H1 (cell line): Measurements from ENCODE around the gene MGST3.

Experiments used
- BRCA1 ChIP-seq: IDR thresholded peaks from 2 replicates; pipeline ENCODE4 v1.6.1; 2012; ENCODE audit warnings: low read depth, low read length, improper control_type of control experiment
- CEBPB ChIP-seq: IDR thresholded peaks from 2 replicates; pipeline ENCODE4 v1.6.1; 2012; ENCODE audit warnings: low read depth, low read length
- CHD2 ChIP-seq: IDR thresholded peaks from 2 replicates; pipeline ENCODE4 v1.6.1; 2012; ENCODE audit warnings: low read length, improper control_type of control experiment
- CREB1 ChIP-seq: IDR thresholded peaks from 2 replicates; pipeline ENCODE4 v1.6.1; 2012; ENCODE audit warnings: inconsistent platforms
- CTBP2 ChIP-seq: IDR thresholded peaks from 2 replicates; pipeline ENCODE4 v1.7.0; 2011; ENCODE audit warnings: borderline replicate concordance, mild to moderate bottlenecking, moderate library complexity, mixed read lengths, low read length; ENCODE audit not compliant: insufficient read depth, insufficient read length
- HDAC2 ChIP-seq, 2 experiments: fragments of 300-600 bp in 1 of 2; sonication (generic) in 1 of 2; IDR thresholded peaks; 2 replicates each; pipeline ENCODE4 v1.6.1; 2011 to 2012; ENCODE audit warnings: low read depth in 2 of 2, low read length in 2 of 2, mild to moderate bottlenecking in 2 of 2, moderate library complexity in 2 of 2, borderline replicate concordance in 1 of 2, inconsistent platforms in 1 of 2
- NRF1 ChIP-seq: IDR thresholded peaks from 2 replicates; pipeline ENCODE4 v1.6.1; 2011; ENCODE audit warnings: mild to moderate bottlenecking, low read depth, low read length, improper control_type of control experiment
- RAD21 ChIP-seq, 2 experiments: IDR thresholded peaks in 1 of 2; conservative IDR thresholded peaks in 1 of 2; 2 replicates each; pipeline ENCODE4 v1.6.1; 2011; ENCODE audit warnings: low read depth in 2 of 2, low read length in 2 of 2, improper control_type of control experiment in 1 of 2, inconsistent platforms in 1 of 2, mild to moderate bottlenecking in 1 of 2, moderate library complexity in 1 of 2
- RFX5 ChIP-seq: IDR thresholded peaks from 2 replicates; pipeline ENCODE4 v1.6.1; 2011; ENCODE audit warnings: low read depth, low read length, improper control_type of control experiment, borderline replicate concordance
- SIN3A ChIP-seq, 2 experiments: IDR thresholded peaks in 1 of 2; conservative IDR thresholded peaks in 1 of 2; 2 replicates each; pipeline ENCODE4 v1.6.1; 2011 to 2012; ENCODE audit warnings: low read length in 2 of 2, improper control_type of control experiment in 1 of 2, low read depth in 1 of 2, mild to moderate bottlenecking in 1 of 2
- SP2 ChIP-seq: IDR thresholded peaks from 2 replicates; pipeline ENCODE4 v1.6.1; 2012; ENCODE audit warnings: mild to moderate bottlenecking, low read length, inconsistent platforms
- SP4 ChIP-seq: IDR thresholded peaks from 2 replicates; pipeline ENCODE4 v1.6.1; 2012; ENCODE audit warnings: low read length, inconsistent platforms
- TF ChIP-seq, protein P1 (sequence below), 3 experiments: IDR thresholded peaks; 1 replicate in 2 of 3; 2 replicates in 1 of 3; pipeline versions ENCODE4 v1.5.1 to v1.6.1; 2011; ENCODE audit warnings: low read length in 3 of 3, mild to moderate bottlenecking in 3 of 3, inconsistent platforms in 2 of 3, low read depth in 1 of 3, moderate library complexity in 1 of 3; ENCODE audit not compliant: insufficient read depth in 1 of 3; ENCODE audit errors: control extremely low read depth in 1 of 3

DNA sequence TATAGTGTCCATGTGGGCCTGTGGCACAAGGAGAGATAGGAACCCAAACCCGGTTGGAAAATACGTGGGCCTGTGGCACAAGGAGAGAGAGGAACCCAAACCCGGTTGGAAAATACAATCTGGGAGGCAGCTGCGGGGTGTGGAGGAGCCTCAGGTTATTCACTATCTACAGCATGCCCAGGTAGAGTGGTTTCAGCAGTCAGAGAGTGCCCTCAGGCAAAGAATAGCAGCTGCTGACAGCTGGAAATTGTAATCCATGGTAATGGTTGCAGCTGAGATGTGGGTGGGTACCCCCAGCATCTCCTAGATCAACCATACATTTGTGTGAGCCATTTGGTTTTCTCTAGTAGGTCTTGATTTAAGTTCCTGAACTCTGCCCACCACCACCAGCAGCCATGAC is 25.8 kb upstream of the MGST3 start:
- TF ChIP-seq CHD2 (no peak), CTBP2 (no peak), CREB1 (no peak), NRF1 (no peak), SP4 (no peak), SIN3A (conservative IDR thresholded peaks at IDR 0.05 in 1 of 2, IDR thresholded peaks at IDR 0.05 in 1 of 2; ENCODE audit: low read depth in 1 of 2, low read length in 2 of 2) (no peak), SP2 (no peak), RAD21 (IDR thresholded peaks at IDR 0.05 in 1 of 2, conservative IDR thresholded peaks at IDR 0.05 in 1 of 2; ENCODE audit: low read depth in 2 of 2, low read length in 2 of 2) (no peak), BRCA1 (no peak), HDAC2 (IDR thresholded peaks at IDR 0.05; ENCODE audit: borderline replicate concordance in 1 of 2, low read depth in 2 of 2, low read length in 2 of 2) (no peak), RFX5 (no peak), CEBPB (no peak)
- TF ChIP-seq, protein P1, sequence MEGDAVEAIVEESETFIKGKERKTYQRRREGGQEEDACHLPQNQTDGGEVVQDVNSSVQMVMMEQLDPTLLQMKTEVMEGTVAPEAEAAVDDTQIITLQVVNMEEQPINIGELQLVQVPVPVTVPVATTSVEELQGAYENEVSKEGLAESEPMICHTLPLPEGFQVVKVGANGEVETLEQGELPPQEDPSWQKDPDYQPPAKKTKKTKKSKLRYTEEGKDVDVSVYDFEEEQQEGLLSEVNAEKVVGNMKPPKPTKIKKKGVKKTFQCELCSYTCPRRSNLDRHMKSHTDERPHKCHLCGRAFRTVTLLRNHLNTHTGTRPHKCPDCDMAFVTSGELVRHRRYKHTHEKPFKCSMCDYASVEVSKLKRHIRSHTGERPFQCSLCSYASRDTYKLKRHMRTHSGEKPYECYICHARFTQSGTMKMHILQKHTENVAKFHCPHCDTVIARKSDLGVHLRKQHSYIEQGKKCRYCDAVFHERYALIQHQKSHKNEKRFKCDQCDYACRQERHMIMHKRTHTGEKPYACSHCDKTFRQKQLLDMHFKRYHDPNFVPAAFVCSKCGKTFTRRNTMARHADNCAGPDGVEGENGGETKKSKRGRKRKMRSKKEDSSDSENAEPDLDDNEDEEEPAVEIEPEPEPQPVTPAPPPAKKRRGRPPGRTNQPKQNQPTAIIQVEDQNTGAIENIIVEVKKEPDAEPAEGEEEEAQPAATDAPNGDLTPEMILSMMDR (IDR thresholded peaks at IDR 0.05; ENCODE audit: control extremely low read depth in 1 of 3, insufficient read depth in 1 of 3, low read depth in 1 of 3, low read length in 3 of 3): no peak
